Measurements from ENCODE around the gene CLCN3.
"Not testable (repeated sequence)": the region's sequence is repeated elsewhere in the genome, so short reads cannot be mapped to it uniquely, and the experiment has no call there.

CLCN3 gene

DNA sequence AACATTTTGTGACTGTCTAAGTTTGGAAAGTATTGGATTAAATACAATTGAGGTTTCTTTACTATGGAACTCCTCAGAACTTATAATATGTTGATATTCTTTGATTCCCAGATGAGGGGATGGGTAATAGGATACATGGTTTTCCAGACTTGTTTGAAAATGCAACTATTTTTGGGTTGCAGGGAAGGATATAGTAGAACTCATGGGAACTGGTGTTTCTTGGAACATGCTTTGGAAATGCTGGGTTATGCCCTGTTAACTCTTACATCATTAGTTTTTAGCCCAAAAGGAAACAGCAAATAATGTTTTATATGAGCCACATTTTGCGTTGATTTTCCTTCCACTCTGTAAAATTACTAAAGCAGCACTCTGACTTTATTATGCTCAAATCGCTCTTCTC is 95.4 kb downstream of the CLCN3 start:
- no peak overlapping the region for H3K4me3 ChIP-seq (ENCODE audit: low read length)
- H3K36me3 ChIP-seq (ENCODE audit: insufficient read depth, low read length) = peaks cover 63% of the 10 kb centered on the region
- no peaks in the 10 kb centered on the region for H3K4me1 ChIP-seq (ENCODE audit: insufficient read depth, low read length)
- H3K27me3 ChIP-seq (ENCODE audit: insufficient read depth, low read length) = no peaks in the 10 kb centered on the region
- no peaks in the 10 kb centered on the region for H3K9me3 ChIP-seq (ENCODE audit: low read length)
- H2AFZ ChIP-seq (ENCODE audit: low read depth, low read length) = no peak overlapping the region

DNA sequence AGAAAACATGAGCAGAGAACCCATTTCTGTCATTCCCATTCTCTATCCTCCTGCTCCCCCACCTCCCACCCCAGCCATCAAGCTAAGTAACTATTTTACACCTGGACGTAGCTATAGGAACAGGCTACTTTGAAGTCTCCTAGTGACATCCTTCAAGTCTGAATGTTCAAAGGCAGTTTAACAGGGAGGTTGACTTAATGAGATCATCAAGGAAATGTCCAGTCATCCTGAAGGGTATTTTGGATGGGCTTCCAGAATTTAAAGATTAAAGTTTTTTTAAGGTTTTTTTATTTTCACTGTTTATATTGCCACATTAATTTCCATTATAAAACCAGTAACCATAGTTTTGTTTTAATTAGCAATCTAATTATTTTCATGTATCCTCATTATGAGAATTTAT is 96.3 kb downstream of the CLCN3 start:
- Histone ChIP-seq H3K9me3 (ENCODE audit: low read length) (no peaks in the 10 kb centered on the region), H3K4me1 (ENCODE audit: insufficient read depth, low read length) (no peaks in the 10 kb centered on the region), H3K27me3 (ENCODE audit: insufficient read depth, low read length) (no peaks in the 10 kb centered on the region), H2AFZ (ENCODE audit: low read depth, low read length) (no peak overlapping the region), H3K36me3 (ENCODE audit: insufficient read depth, low read length) (peaks cover 62% of the 10 kb centered on the region), H3K4me3 (ENCODE audit: low read length) (no peak overlapping the region)

DNA sequence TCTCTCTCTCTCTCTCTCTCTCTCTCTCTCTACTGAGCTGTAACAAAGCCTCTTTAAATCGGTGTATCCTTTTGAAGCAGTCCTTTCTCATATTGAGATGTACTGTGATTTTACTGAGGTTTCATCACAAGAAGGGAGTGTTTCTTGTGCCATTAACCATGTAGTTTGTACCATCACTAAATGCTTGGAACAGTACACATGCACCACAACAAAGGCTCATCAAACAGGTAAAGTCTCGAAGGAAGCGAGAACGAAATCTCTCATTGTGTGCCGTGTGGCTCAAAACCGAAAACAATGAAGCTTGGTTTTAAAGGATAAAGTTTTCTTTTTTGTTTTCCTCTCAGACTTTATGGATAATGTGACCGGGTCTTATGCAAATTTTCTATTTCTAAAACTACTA is 100.2 kb downstream of the CLCN3 start:
- Histone ChIP-seq H2AFZ (ENCODE audit: low read depth, low read length) (no peak overlapping the region), H3K4me1 (ENCODE audit: insufficient read depth, low read length) (no peaks in the 10 kb centered on the region), H3K9me3 (ENCODE audit: low read length) (no peaks in the 10 kb centered on the region), H3K36me3 (ENCODE audit: insufficient read depth, low read length) (peaks cover 34% of the 10 kb centered on the region), H3K4me3 (ENCODE audit: low read length) (no peak overlapping the region), H3K27me3 (ENCODE audit: insufficient read depth, low read length) (no peaks in the 10 kb centered on the region)

DNA sequence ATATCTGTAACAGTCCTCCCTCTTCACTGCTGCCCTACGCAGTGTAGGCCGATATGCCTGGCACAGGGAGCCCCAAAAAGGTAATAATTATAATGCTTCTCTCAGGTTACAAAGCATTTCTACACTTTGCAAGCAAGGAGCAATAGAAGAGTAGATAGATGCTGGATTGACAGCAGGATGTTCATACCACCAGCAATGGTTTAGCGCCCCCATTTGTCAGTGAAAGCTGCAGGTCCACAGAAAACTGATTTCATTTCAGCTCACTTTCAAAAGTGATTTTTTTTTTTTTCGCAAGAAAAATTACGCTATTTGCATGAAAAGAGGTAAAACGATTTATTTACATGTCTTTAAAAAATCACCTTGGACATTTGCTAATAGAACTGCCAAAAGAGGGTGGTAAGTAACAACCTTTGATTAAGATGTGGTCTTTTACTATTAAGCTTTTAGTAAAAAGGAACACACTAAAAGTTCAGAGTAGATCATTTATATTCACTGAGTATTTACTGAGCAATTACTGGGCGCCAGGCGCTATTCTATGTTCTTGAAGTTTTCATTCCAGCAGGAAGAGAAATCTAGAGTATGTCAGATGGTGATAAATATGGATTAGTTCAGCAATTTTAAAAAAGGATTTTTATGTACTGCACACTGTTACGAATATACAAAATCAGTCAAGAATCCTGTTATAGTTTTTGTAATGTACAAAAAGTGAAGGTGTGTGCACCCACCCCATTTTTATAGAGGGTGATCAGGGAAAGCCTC is 103.0 kb downstream of the CLCN3 start:
- Histone ChIP-seq H3K4me1 (ENCODE audit: insufficient read depth, low read length) (no peaks in the 10 kb centered on the region), H2AFZ (ENCODE audit: low read depth, low read length) (no peak overlapping the region), H3K9me3 (ENCODE audit: low read length) (no peaks in the 10 kb centered on the region), H3K27me3 (ENCODE audit: insufficient read depth, low read length) (no peaks in the 10 kb centered on the region), H3K4me3 (ENCODE audit: low read length) (no peak overlapping the region), H3K36me3 (ENCODE audit: insufficient read depth, low read length) (peaks cover 21% of the 10 kb centered on the region)

DNA sequence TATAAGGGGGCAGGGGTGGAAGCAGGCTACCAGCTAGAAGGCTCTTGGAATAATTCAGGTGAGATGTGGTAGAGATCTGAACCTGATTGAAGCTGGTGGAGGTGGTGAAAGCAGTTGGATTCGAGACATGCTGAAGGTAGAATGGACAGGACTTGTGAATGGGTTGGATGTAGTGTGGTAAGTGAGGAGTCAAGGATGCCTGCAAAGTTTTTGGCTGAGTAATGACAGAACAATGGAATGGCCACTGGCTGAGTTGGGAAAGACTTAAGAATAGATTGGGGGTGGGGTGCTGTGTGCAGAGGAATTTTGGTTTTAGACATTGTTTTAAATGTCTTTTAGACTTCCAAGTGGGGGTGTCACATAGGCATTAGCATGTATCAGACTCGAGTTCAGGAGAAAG is 103.9 kb downstream of the CLCN3 start:
- Histone ChIP-seq H3K4me3 (ENCODE audit: low read length) (no peak overlapping the region), H3K27me3 (ENCODE audit: insufficient read depth, low read length) (no peaks in the 10 kb centered on the region), H3K4me1 (ENCODE audit: insufficient read depth, low read length) (no peaks in the 10 kb centered on the region), H3K36me3 (ENCODE audit: insufficient read depth, low read length) (peaks cover 25% of the 10 kb centered on the region), H3K9me3 (ENCODE audit: low read length) (no peaks in the 10 kb centered on the region), H2AFZ (ENCODE audit: low read depth, low read length) (no peak overlapping the region)

DNA sequence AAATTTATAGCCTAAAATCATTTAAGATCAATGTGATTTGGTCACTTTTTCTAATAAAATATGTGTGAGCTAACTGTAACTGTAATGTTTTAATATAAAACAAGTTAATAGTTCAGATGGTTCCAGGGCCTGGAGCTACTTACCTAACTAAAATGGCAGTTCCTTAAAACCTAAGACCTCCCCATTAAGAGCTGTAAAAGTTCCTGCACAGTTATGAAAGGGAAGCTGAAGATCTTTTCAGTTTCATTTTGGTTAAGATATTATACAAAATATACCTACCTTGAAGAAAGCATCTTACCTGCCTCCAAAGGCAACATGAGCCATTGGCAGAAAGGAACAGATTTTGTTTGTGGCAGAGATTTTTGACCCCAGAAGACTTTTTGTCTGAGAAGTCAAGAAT is 107.2 kb downstream of the CLCN3 start:
- no peaks in the 10 kb centered on the region for H3K4me1 ChIP-seq (ENCODE audit: insufficient read depth, low read length)
- H3K9me3 ChIP-seq (ENCODE audit: low read length) = no peaks in the 10 kb centered on the region
- H3K36me3 ChIP-seq (ENCODE audit: insufficient read depth, low read length) = peaks cover 25% of the 10 kb centered on the region
- H2AFZ ChIP-seq (ENCODE audit: low read depth, low read length) = no peak overlapping the region
- no peaks in the 10 kb centered on the region for H3K27me3 ChIP-seq (ENCODE audit: insufficient read depth, low read length)
- H3K4me3 ChIP-seq (ENCODE audit: low read length) = no peak overlapping the region

DNA sequence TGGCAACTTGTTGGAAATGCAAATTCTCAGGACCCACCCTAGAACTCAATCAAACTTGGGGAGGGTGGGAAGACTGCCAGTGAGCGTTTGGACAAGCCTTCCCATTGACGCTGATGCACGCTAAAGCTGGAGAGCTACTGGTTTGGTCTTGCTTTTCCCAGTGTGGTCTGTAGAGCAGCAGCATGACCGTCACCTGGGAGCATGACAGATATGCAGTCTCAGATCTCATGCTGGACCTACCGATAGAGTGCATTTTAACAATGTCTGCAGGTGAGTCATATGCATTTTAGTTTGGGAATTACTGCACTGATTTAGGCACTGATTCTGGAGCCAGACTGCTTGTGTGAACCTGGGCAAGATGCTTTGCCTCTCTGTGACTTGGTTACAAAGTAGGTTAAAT is 110.2 kb downstream of the CLCN3 start:
- Histone ChIP-seq H3K4me3 (ENCODE audit: low read length) (no peak overlapping the region), H2AFZ (ENCODE audit: low read depth, low read length) (no peak overlapping the region), H3K36me3 (ENCODE audit: insufficient read depth, low read length) (peaks cover 30% of the 10 kb centered on the region), H3K27me3 (ENCODE audit: insufficient read depth, low read length) (no peaks in the 10 kb centered on the region), H3K9me3 (ENCODE audit: low read length) (no peaks in the 10 kb centered on the region), H3K4me1 (ENCODE audit: insufficient read depth, low read length) (no peaks in the 10 kb centered on the region)

DNA sequence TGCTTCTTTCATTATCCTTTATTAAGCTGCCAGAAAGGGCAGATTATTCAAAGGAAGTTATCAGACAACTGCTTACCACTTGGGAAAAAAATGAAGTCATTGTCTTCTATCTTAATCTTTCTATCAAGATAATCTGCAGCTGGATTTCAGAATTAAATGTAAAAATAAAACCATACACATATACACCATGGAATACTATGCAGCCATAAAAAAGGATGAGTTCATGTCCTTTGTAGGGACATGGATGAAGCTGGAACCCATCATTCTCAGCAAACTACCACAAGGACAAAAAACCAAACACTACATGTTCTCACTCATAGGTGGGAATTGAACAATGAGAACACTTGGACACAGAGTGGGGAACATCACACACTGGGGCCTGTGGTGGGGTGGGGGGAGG is 118.2 kb downstream of the CLCN3 start:
- not testable (repeated sequence) for H3K4me3 ChIP-seq (ENCODE audit: low read length); H3K9me3 ChIP-seq (ENCODE audit: low read length); H2AFZ ChIP-seq (ENCODE audit: low read depth, low read length); H3K27me3 ChIP-seq (ENCODE audit: insufficient read depth, low read length); H3K4me1 ChIP-seq (ENCODE audit: insufficient read depth, low read length)
- H3K36me3 ChIP-seq (ENCODE audit: insufficient read depth, low read length) = peaks cover 26% of the 10 kb centered on the region

DNA sequence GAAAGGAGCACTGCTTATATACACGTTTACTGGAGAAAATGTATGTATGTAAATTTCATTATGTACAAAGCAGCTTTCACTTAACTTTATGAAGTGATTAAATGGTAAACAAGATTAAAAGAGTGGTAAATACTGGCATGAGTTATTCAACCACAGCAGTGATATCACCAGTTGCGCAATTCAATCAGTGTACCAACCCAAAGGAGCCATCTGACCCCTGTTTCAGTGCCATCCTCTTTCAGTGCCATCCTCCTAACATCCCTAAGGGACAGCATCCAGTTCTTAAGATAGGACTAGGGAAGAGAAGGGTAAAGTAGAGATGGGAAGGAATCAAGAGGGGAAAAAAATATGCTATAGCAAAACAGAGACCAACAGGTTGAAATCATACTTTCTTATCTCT is 121.2 kb downstream of the CLCN3 start:
- no peaks in the 10 kb centered on the region for H3K4me1 ChIP-seq (ENCODE audit: insufficient read depth, low read length)
- no peaks in the 10 kb centered on the region for H3K27me3 ChIP-seq (ENCODE audit: insufficient read depth, low read length)
- no peak overlapping the region for H2AFZ ChIP-seq (ENCODE audit: low read depth, low read length)
- H3K9me3 ChIP-seq (ENCODE audit: low read length) = no peaks in the 10 kb centered on the region
- H3K4me3 ChIP-seq (ENCODE audit: low read length) = no peak overlapping the region
- peaks cover 25% of the 10 kb centered on the region for H3K36me3 ChIP-seq (ENCODE audit: insufficient read depth, low read length)

DNA sequence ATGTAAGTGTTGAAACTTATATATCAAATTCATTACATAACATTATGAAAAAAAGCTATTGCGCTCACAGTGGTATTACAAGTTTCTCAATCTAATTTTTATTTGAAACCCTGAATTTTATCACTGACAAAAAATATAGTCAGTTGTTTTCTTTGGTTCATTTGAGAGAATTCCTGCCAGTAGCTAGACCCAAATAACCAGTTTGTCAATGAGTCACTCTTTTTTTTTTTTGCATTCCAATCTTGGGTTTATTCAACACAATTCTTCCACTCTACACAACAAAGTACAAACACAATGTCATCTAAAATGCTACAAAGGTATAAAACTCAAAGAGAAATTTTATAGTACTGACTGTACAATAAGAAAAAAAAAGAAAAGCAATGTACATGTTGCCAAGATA is 124.2 kb downstream of the CLCN3 start:
- Histone ChIP-seq H3K4me3 (ENCODE audit: low read length) (no peak overlapping the region), H3K36me3 (ENCODE audit: insufficient read depth, low read length) (peaks cover 35% of the 10 kb centered on the region), H2AFZ (ENCODE audit: low read depth, low read length) (no peak overlapping the region)

DNA sequence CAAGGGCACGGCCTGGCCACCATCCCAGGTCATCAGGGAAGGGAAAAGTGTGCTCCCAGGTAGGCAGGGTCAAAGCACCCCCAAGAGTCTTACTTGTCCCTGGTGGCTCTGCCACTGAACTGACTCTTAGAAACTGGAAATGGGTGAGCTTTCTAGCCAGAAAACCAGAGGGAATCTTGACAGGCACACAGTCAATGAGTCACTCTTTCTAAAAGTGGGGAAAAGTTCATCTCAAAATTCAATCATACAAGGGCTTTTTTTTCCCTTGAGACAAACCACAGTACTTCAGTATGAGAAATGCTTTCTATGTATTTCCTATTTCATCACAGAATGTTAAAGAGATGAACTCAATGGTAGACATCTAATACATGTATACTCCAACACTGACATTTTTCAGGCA is 124.9 kb downstream of the CLCN3 start:
- Histone ChIP-seq H3K4me3 (ENCODE audit: low read length) (no peak overlapping the region), H3K4me1 (ENCODE audit: insufficient read depth, low read length) (no peaks in the 10 kb centered on the region), H2AFZ (ENCODE audit: low read depth, low read length) (no peak overlapping the region), H3K36me3 (ENCODE audit: insufficient read depth, low read length) (peaks cover 37% of the 10 kb centered on the region), H3K27me3 (ENCODE audit: insufficient read depth, low read length) (no peaks in the 10 kb centered on the region), H3K9me3 (ENCODE audit: low read length) (no peaks in the 10 kb centered on the region)

More for the DNA sequence above, 124.2 kb downstream of the CLCN3 start:
- Histone ChIP-seq H3K9me3 (ENCODE audit: low read length) (no peaks in the 10 kb centered on the region), H3K4me1 (ENCODE audit: insufficient read depth, low read length) (no peaks in the 10 kb centered on the region), H3K27me3 (ENCODE audit: insufficient read depth, low read length) (no peaks in the 10 kb centered on the region)

DNA sequence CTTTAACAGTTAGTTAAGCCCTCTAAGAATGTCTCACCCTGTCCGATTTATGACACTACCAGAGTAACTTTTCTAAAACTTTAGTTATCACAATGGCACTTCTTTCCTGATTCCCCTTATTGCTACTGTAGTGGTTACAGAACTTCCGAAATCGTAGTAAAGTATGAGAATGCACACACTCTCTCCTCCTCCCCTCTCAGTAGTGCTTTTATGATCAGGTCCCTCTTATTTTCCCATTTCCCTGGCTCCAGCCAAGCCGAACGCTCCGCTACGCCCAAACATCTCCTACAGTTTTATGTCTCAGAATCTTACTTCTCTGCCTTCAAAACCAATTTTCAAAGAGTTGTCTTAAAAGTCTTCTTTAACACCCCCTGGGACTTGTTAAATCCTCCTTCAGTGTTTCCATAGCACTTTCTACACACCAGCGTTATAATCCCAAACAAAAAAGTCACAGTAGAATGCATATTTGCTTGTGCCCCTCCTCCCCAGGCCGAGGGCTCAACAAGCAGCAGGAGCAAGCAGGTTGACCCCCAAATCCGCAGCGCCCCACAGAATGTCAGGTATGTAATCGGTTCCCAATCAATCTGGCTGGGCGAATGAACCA is 136.7 kb downstream of the CLCN3 start:
- Histone ChIP-seq H2AFZ (ENCODE audit: low read depth, low read length) (peak overlapping the region; percentile 67), H3K9me3 (ENCODE audit: low read length) (no peaks in the 10 kb centered on the region), H3K4me1 (ENCODE audit: insufficient read depth, low read length) (peaks cover 14% of the 10 kb centered on the region), H3K27me3 (ENCODE audit: insufficient read depth, low read length) (no peaks in the 10 kb centered on the region), H3K4me3 (ENCODE audit: low read length) (peak overlapping the region; percentile 66), H3K36me3 (ENCODE audit: insufficient read depth, low read length) (peaks cover 11% of the 10 kb centered on the region)

DNA sequence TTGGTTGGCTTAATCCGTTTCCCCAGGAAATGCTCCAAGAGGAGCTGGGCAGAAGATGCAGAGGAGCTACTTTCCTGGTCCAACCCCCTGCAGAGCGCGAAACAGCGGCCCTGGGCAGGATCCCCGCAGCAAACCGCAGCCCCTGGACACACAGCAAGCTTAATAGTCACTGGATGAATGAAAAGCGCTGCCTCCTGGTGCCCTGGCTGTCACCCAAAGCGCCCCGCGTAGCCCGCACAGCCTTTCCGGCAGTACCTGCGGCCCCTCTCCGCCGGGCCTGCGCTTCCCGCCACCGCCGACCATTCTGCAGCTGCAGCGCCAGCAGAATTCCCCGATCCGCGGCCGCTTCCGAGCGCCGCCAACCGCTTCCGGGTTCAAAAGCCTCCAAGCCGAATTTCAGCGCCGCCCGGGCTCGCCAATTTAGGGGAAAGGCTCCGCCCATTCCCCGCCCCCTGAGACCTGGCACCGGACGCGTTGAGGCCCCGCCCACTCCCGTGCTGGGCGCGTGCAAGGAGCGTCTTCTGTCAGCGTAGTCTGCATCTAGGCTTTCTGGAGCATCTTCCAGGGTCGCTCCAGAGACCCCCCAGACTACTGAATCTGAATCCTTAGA is 137.3 kb downstream of the CLCN3 start, which contains the start of gene HPF1:
TSS of gene HPF1 (minus strand) at position 370 of the 610 bp plus-strand sequence. CDS start at position 303, 67 bp downstream.
- peaks cover 14% of the 10 kb centered on the region for H3K4me1 ChIP-seq (ENCODE audit: insufficient read depth, low read length)
- H3K9me3 ChIP-seq (ENCODE audit: low read length) = no peaks in the 10 kb centered on the region
- no peaks in the 10 kb centered on the region for H3K27me3 ChIP-seq (ENCODE audit: insufficient read depth, low read length)
- H2AFZ ChIP-seq (ENCODE audit: low read depth, low read length) = peak within 1 kb of the TSS; percentile 67
- H3K4me3 ChIP-seq (ENCODE audit: low read length) = peak within 1 kb of the TSS; percentile 66
- H3K36me3 ChIP-seq (ENCODE audit: insufficient read depth, low read length) = peaks cover 7% of the 10 kb centered on the region
